PC-3 (cell line): ENCODE data around the gene GRAMD2A.

Source experiments
- EZH2 ChIP-seq: fragments of 300-600 bp; sonication (generic); IDR thresholded peaks from one replicate; pipeline ENCODE4 v1.6.1; 2017; ENCODE audit warnings: antibody characterized with exemption, mild to moderate bottlenecking, low read length; ENCODE audit not compliant: unreplicated experiment
- EZH2phosphoT487 ChIP-seq: fragments of 300-600 bp; sonication (generic); IDR thresholded peaks from 2 replicates; pipeline ENCODE4 v1.6.1; 2018; ENCODE audit warnings: mild to moderate bottlenecking, antibody characterized with exemption, low read length, borderline replicate concordance
- TF ChIP-seq, protein P1 (sequence below): fragments of 300-600 bp; sonication (generic); conservative IDR thresholded peaks from 2 replicates; pipeline ENCODE4 v1.5.1; 2017; ENCODE audit warnings: antibody characterized with exemption, low read depth, mild to moderate bottlenecking, low read length

GRCh38 chr15:72113347-72114031 lies 84.1 kb downstream of the GRAMD2A start:
- TF ChIP-seq, protein P1, sequence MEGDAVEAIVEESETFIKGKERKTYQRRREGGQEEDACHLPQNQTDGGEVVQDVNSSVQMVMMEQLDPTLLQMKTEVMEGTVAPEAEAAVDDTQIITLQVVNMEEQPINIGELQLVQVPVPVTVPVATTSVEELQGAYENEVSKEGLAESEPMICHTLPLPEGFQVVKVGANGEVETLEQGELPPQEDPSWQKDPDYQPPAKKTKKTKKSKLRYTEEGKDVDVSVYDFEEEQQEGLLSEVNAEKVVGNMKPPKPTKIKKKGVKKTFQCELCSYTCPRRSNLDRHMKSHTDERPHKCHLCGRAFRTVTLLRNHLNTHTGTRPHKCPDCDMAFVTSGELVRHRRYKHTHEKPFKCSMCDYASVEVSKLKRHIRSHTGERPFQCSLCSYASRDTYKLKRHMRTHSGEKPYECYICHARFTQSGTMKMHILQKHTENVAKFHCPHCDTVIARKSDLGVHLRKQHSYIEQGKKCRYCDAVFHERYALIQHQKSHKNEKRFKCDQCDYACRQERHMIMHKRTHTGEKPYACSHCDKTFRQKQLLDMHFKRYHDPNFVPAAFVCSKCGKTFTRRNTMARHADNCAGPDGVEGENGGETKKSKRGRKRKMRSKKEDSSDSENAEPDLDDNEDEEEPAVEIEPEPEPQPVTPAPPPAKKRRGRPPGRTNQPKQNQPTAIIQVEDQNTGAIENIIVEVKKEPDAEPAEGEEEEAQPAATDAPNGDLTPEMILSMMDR = no peak
- TF ChIP-seq EZH2 (no peak), EZH2phosphoT487 (no peak)
